PC-9 (cell line): Measurements from ENCODE around the gene NFASC.

Source experiments
- EZH2 ChIP-seq: fragments of 200-600 bp; sonication (generic); IDR thresholded peaks from 2 replicates; pipeline ENCODE4 v1.8.0; 2017; ENCODE audit warnings: antibody characterized with exemption, low read depth
- TF ChIP-seq, protein P1 (sequence below): fragments of 200-600 bp; sonication (generic); conservative IDR thresholded peaks from 2 replicates; pipeline ENCODE4 v1.6.1; 2017; ENCODE audit warnings: mixed run types, antibody characterized with exemption, mild to moderate bottlenecking, moderate library complexity

DNA sequence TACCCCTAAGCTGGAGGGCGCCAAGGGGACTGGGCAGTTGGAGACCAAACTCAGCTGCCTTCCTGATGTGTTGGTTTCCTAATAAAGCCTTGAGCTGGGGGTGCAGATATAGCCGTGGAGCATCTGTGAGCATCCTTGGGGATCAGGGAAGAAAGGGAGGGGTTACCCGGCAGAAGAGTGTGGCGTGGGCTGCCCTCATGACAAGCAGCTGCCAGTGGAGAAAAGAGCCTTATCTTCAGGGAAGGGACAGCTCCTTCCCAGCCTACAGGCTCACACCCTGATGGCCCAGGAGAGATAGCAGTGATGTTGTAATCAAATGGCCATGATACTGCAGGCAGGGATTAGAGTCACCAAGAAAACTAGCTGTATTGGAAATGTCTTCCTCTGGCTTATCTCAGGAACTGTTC, 10.8 kb upstream of the NFASC start:
- TF ChIP-seq, protein P1, sequence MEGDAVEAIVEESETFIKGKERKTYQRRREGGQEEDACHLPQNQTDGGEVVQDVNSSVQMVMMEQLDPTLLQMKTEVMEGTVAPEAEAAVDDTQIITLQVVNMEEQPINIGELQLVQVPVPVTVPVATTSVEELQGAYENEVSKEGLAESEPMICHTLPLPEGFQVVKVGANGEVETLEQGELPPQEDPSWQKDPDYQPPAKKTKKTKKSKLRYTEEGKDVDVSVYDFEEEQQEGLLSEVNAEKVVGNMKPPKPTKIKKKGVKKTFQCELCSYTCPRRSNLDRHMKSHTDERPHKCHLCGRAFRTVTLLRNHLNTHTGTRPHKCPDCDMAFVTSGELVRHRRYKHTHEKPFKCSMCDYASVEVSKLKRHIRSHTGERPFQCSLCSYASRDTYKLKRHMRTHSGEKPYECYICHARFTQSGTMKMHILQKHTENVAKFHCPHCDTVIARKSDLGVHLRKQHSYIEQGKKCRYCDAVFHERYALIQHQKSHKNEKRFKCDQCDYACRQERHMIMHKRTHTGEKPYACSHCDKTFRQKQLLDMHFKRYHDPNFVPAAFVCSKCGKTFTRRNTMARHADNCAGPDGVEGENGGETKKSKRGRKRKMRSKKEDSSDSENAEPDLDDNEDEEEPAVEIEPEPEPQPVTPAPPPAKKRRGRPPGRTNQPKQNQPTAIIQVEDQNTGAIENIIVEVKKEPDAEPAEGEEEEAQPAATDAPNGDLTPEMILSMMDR, result no peak
- TF ChIP-seq EZH2, result no peak
